K562 (cell line): ENCODE data around the gene EIF4G1.

Experiments used
- EP400 ChIP-seq: fragments of 450-650 bp; IDR thresholded peaks from 2 replicates; pipeline ENCODE4 v1.6.1; 2017; ENCODE audit warnings: antibody characterized with exemption, mild to moderate bottlenecking, moderate library complexity
- EZH2 ChIP-seq: IDR thresholded peaks from 2 replicates; pipeline ENCODE4 v1.6.1; 2012; ENCODE audit warnings: low read depth, mild to moderate bottlenecking, inconsistent platforms, low read length, borderline replicate concordance
- KLF1 ChIP-seq: fragments of 450-650 bp; IDR thresholded peaks from 2 replicates; pipeline ENCODE4 v1.6.1; 2016; ENCODE audit warnings: missing genetic modification characterization, missing compliant biosample characterization
- MAFF ChIP-seq: IDR thresholded peaks from 2 replicates; pipeline ENCODE4 v1.6.1; 2012; ENCODE audit warnings: low read length, improper control_type of control experiment
- ZNF583 ChIP-seq: fragments of 250-450 bp; sonication (Bioruptor Pico); IDR thresholded peaks from 2 replicates; pipeline ENCODE4 v1.4.0; 2020

DNA sequence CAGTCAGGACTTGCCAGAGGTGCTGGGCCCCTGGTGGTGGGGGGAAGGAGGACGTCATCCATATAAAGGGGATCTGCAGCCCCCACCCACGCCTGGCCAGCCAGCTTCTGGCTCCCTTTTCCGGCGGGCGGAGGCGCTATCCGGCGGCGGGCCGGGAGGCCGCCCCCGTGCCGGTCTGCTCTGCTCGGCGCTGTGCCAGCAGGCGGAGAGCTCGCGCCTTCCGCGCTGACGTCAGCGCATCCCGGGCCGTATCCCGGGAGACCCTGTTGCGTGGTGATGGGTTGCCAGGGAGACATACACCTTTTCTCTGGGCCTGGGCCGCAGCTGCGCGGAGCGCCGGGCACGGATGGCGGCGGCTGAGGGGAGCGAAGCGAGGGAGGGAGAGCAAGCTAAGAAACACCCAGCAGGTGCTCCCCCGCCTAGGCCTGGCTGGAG is 24.1 kb downstream of the EIF4G1 start:
- no peak for TF ChIP-seq EP400
- TF ChIP-seq EZH2 = no peak
- no peak for TF ChIP-seq ZNF583 (CRISPR knock-in tag)
- no peak for TF ChIP-seq MAFF
- TF ChIP-seq KLF1 (tag) = no peak
